Stomach (tissue), 9 donors: ENCODE data around the gene LIN37. TPM values are rescaled to one million over a fixed set of nuclear protein-coding genes. Genes with fewer than 3 reads are reported as not detected.
"Not testable (repeated sequence)": the region's sequence is repeated elsewhere in the genome, so short reads cannot be mapped to it uniquely, and the experiment has no call there.

ENCODE experiments used
- DNase-seq, 2 donors: peaks; one replicate each; pipeline versions ENCODE4 v3.0.0 to v3.0.0-alpha.2; 2013 to 2019
- H3K27ac ChIP-seq, 5 donors: fragments of 200-600 bp in 4 of 5; sonication (generic) in 4 of 5; one replicate each; pipeline ENCODE4 v1.5.1; 2013 to 2019; ENCODE audit warnings: mild to moderate bottlenecking in 1 of 5, moderate library complexity in 1 of 5
- H3K27me3 ChIP-seq, 3 donors: fragments of 200-600 bp; sonication (generic); one replicate each; pipeline ENCODE4 v1.5.1; 2017 to 2019; ENCODE audit warnings: mixed run types in 1 of 3
- H3K36me3 ChIP-seq, 4 donors: fragments of 200-600 bp; sonication (generic); 1 replicate in 3 of 4; 2 replicates in 1 of 4; pipeline ENCODE4 v1.5.1; 2016 to 2019
- H3K4me1 ChIP-seq, 4 donors: fragments of 200-600 bp; sonication (generic); one replicate each; pipeline ENCODE4 v1.5.1; 2016 to 2019
- H3K4me3 ChIP-seq, 4 donors: fragments of 200-600 bp; sonication (generic) in 3 of 4; one replicate each; pipeline ENCODE4 v1.5.1; 2016 to 2019; ENCODE audit warnings: mild to moderate bottlenecking in 1 of 4
- H3K9me3 ChIP-seq, 4 donors: fragments of 200-600 bp; sonication (generic); one replicate each; pipeline ENCODE4 v1.5.1; 2016 to 2019
- CTCF ChIP-seq, 7 experiments: fragments of 450-650 bp in 4 of 7; fragments of 200-600 bp in 3 of 7; sonication (generic) in 3 of 7; IDR thresholded peaks; one replicate each; pipeline ENCODE4 v1.5.1; 2016 to 2019; ENCODE audit warnings: antibody characterized with exemption in 7 of 7, control low read depth in 2 of 7, mild to moderate bottlenecking in 1 of 7
- EP300 ChIP-seq: sonication (generic); formaldehyde crosslinking; IDR thresholded peaks from one replicate; pipeline ENCODE4 v1.6.1; 2017; ENCODE audit warnings: antibody characterized with exemption
- POLR2A ChIP-seq, 4 donors: fragments of 450-650 bp; IDR thresholded peaks; one replicate each; pipeline ENCODE4 v1.6.1; 2016; ENCODE audit warnings: antibody characterized with exemption in 4 of 4, control low read depth in 2 of 4, mild to moderate bottlenecking in 1 of 4, moderate library complexity in 1 of 4
- POLR2AphosphoS5 ChIP-seq, 3 donors: sonication (generic); formaldehyde crosslinking; IDR thresholded peaks; one replicate each; pipeline ENCODE4 v1.6.1; 2016; ENCODE audit warnings: antibody characterized with exemption in 3 of 3
- WGBS, 5 donors: extraction: QIAGEN DNeasy Blood & Tissue Kit in 3 of 5; methylation state at CpG; one replicate each; pipeline versions ENCODE4 v1.1.5 to v1.1.7; 2013 to 2018; 5-methylcytosine and 5-hydroxymethylcytosine counted together
- intact Hi-C: fragments of 100-400 bp; cut with DNase I; formaldehyde crosslinking; loops from one replicate; pipeline ENCODE4 v1.15.1; 2023; ENCODE audit warnings: low total_unique reads
- polyA plus RNA-seq, 3 donors: library from polyadenylated mRNA; stranded (reverse); fragments of 200-250 nt; gene quantifications; one replicate each; pipeline ENCODE4 v1.2.3, GENCODE V29; 2013
- total RNA-seq, 5 donors: library from RNA; depleted of rRNA; stranded (reverse); fragments of >200 nt; gene quantifications; one replicate each; pipeline versions ENCODE4 v1.1.0 to v1.2.3, GENCODE V29; 2014 to 2016
- donor health status: healthy with polysubstance abuse.
- donor health status: Bipolar disorder and iron deficiency.
- donor health status: healthy.

Gene LIN37
- total and polyA plus RNA-seq, 8 donors, result 2.3 to 44.9 (median 20.9) TPM

GRCh38 chr19:35767288-35768081 is 19.1 kb downstream of the LIN37 start:
- Histone ChIP-seq H3K27ac (peak overlapping the region in 1 of 5 donors; percentile 24), H3K4me1 (peaks cover 0 to 9% (median 0%) of the 10 kb centered on the region in 4 donors), H3K27me3 (no peaks in the 10 kb centered on the region), H3K36me3 (peaks cover 13 to 66% (median 56%) of the 10 kb centered on the region in 4 donors), H3K9me3 (no peaks in the 10 kb centered on the region), H3K4me3 (no peak overlapping the region)
- peak in 1 of 2 donors; percentile 84 for DNase-seq
- intact Hi-C loops, result no loop called here
- no peak for TF ChIP-seq POLR2A (IDR thresholded peaks at IDR 0.05)
- TF ChIP-seq POLR2AphosphoS5 (IDR thresholded peaks at IDR 0.05), result no peak
- TF ChIP-seq CTCF (IDR thresholded peaks at IDR 0.05), result no peak
- TF ChIP-seq EP300, result no peak
- WGBS, 5 donors, result 63 to 78% (median 71%) methylated on average over 24 to 34 of the region's 34 CpGs

GRCh38 chr19:35768082-35768421 is 19.7 kb downstream of the LIN37 start:
- intact Hi-C loops, result no loop called here

GRCh38 chr19:35772362-35772761 is 24.0 kb downstream of the LIN37 start:
- Histone ChIP-seq H3K36me3 (peaks cover 0 to 18% (median 9%) of the 10 kb centered on the region in 4 donors), H3K4me1 (peaks cover 7 to 29% (median 24%) of the 10 kb centered on the region in 4 donors)
- H3K9me3 ChIP-seq, H3K4me3 ChIP-seq, DNase-seq, H3K27me3 ChIP-seq, H3K27ac ChIP-seq, intact Hi-C loops: not testable (repeated sequence)
- WGBS, 5 donors, result 86 to 94% (median 89%) methylated on average over 5 of the region's 5 CpGs

More at GRCh38 chr19:35768082-35768421, 19.7 kb downstream of the LIN37 start:
- Histone ChIP-seq H3K36me3 (peaks cover 13 to 60% (median 50%) of the 10 kb centered on the region in 4 donors), H3K9me3 (no peaks in the 10 kb centered on the region), H3K4me1 (peaks cover 0 to 9% (median 0%) of the 10 kb centered on the region in 4 donors), H3K4me3 (no peak overlapping the region), H3K27me3 (no peaks in the 10 kb centered on the region), H3K27ac (peak overlapping the region in 1 of 5 donors; percentile 24)
- TF ChIP-seq CTCF (IDR thresholded peaks at IDR 0.05) (no peak), EP300 (no peak), POLR2AphosphoS5 (IDR thresholded peaks at IDR 0.05) (no peak), POLR2A (IDR thresholded peaks at IDR 0.05) (no peak)
- no peak for DNase-seq
- 49 to 70% (median 68%) methylated on average over 12 to 15 of the region's 15 CpGs for WGBS, 5 donors

GRCh38 chr19:35773020-35773806 is 24.8 kb downstream of the LIN37 start:
- TF ChIP-seq POLR2A (IDR thresholded peaks at IDR 0.05) (no peak), POLR2AphosphoS5 (IDR thresholded peaks at IDR 0.05) (no peak), EP300 (no peak), CTCF (IDR thresholded peaks at IDR 0.05) (no peak)
- peaks cover 7 to 25% (median 21%) of the 10 kb centered on the region in 4 donors for H3K4me1 ChIP-seq
- H3K9me3 ChIP-seq, result no peaks in the 10 kb centered on the region
- H3K4me3 ChIP-seq, result no peak overlapping the region
- intact Hi-C loops, result no loop called here
- H3K27me3 ChIP-seq, result no peaks in the 10 kb centered on the region
- no peak overlapping the region for H3K27ac ChIP-seq
- DNase-seq, result no peak
- peaks cover 0 to 11% (median 5%) of the 10 kb centered on the region in 4 donors for H3K36me3 ChIP-seq
- 47 to 56% (median 48%) methylated on average over 9 of the region's 9 CpGs for WGBS, 5 donors
